Amygdala (tissue), 56 donors: Measurements from ENCODE around the gene PARL.
"Not testable (repeated sequence)": the region's sequence is repeated elsewhere in the genome, so short reads cannot be mapped to it uniquely, and the experiment has no call there.

Experiments
- DNase-seq, 56 donors: peaks; one replicate each; lab custom pipeline; 2025; lab: John Stamatoyannopoulos, UW

The PARL gene

DNA sequence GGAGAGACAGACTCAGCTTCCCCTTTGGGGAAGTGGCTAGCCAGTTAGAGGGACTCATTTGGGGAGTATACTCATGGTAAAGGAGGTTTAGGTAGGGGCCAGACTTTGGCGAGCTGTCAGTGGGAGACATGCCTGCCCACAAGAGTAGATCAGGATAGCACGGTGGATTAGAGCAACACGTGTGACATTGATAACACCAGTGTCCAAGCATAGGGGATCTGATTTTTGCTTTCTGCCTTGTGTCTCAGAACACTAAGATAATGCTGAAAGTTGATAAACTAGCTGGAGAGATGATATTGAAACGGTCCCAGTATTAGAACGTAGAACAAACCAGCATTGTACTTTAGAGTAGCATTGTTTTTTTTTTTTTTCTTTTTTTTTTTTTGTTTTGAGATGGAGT lies 85.2 kb downstream of the PARL start:
- peak in 3 of 56 donors; percentile 16 to 32 (median 20) for DNase-seq

DNA sequence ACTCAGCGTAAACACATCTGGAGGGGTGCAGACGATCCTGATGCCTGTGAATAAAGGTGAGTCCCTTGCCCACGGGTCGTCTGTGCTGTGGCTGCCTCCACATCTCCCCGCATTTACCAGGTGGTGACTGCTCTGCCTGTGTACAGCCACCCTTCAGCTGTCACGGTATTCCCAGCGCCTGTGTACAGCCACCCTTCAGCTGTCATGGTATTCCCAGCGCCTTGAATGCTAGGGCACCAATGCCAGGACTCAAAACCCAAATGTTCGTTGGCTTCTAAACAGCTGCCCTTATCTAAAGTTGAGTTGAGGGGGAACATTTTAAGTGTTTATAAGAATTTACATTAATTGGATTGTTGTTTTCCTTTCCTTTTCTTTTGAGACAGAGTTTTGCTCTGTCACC lies 86.7 kb downstream of the PARL start:
- DNase-seq = no peak

DNA sequence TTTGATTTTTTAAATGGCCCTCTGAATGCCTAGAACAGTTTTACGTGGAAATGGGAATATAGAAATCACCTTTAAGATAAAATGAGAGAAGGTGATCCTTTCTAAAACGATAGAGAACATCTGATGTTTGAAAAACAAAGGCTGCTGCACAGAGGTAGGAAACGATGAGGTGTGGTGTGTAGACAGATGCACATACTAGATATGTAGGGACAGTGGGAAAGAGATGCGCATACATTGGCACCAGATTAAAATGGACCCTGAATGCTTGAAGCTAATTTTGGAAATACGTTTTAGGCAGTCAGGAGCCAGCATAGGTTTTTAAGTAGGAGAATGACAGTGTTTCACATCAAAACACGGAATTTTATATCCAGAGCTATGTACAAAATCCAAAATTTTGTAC lies 88.3 kb downstream of the PARL start:
- DNase-seq = no peak

DNA sequence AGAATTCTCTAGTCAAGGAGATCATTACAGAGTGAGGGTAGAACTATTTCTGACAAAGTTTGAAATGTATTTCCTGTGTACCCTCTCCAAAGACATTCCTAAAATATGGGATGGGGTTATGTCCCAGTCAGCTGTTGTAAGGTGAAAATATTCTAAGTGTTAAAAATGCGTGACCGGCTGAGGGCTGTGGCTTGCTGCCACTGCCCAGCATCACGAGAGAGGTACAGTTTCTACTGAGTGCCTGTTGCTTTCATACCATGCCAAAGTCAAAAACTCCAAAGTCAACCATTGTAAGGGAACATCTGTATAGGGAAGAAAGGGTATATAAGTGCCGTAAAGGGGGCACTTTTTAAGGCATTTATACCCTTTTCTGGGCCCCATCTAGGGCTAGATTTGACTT lies 90.2 kb downstream of the PARL start:
- no peak for DNase-seq

DNA sequence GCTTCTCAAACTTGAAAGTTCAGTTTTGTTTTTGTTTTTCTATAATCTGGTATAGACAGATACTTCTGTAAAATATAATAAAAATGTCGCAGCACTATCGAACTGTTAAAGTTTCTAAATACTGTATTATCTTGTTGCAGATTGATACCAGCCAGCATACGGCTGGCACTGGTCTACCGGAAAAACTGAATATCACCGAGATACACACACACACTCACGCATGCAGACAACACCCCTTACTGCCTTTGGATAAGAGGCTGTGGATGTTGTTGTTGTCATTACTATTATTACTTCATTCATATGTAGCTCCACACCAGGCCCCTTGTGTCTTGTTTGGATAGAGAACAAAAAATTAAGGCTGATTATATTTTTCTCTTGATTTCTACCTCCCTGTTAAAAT lies 91.7 kb downstream of the PARL start:
- no peak for DNase-seq

DNA sequence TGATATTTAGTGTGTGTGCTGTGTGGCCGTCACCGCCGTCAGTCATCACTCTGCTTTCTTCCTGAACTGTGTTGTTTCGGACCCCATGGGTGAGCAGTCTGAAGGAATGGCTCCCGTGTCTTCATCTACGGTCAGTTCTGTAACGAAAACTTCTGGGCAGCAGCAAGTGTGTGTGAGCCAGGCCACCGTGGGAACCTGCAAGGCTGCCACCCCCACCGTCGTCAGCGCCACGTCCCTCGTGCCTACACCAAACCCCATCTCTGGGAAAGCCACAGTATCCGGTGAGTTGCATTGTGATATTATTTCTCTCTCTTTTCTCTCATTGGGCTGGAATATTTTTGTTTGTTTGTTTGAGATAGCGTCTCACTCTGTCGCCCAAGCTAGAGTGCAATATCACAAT lies 94.0 kb downstream of the PARL start:
- no peak for DNase-seq

DNA sequence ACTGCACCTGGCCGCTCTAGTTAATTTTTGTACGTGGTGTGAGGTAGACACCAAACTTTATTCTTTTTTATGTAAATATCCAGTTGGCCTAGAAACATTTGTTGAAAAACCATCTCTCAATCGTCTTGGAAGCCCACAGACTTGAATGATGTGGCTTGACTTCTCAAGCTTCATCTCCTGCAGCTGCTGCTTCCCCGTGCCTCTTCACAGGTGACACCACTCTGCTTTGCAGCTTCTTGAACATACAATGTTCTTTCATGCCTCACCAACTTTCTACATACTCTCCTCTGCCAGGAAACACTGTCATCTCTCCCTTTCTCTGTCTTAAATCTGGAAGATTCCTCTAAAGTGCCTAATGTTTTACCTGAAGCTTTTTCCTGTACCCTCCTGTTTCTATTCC lies 94.9 kb downstream of the PARL start:
- DNase-seq = no peak

DNA sequence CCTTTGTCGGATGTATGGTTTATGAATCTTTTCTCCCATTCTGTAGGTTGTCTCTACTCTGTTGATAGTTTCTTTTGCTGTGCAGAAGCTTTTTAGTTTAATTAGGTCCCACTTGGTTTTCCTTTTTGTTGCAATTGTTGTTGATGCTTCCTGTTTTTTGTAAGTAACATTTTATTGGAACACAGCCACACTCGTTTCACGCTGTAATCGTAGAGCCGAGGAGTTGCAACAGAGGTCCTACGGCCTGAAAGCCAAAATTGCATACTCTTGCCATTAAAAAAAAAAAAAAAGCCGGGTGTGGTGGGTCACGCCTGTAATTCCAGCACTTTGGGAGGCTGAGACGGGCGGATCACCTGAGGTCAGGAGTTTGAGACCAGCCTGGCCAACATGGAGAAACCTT lies 100.2 kb downstream of the PARL start:
- not testable (repeated sequence) for DNase-seq

DNA sequence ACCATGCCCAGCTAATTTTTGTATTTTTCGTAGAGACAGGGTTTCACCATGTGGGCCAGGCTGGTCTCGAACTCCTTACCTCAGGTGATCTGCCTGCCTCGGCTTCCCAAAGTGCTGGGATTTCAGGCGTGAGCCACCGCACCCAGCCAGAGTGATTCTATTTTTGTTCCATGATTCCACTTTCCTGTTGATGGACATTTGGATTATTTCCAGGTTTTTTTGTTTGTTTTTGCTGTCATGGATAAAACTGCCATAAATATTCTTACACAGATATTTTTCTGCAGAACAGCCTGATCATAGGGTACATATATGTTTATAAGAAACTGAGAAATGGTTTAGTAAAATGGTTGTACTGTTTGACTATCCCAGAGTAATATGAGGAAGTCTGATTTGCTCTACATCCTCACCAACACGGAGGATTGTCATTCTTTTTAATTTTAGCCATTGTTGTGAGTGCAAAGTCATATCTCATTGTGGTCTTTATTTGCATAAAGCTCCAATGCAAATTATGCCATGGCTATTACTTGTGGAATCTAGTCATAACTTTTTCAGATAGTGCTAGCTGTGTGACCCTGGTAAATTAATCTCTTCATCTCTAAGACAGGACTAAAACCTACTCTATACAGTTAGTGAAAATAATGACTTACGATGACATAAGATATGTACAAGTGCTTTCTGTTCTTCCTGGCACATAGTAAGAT lies 102.0 kb downstream of the PARL start:
- no peak for DNase-seq

DNA sequence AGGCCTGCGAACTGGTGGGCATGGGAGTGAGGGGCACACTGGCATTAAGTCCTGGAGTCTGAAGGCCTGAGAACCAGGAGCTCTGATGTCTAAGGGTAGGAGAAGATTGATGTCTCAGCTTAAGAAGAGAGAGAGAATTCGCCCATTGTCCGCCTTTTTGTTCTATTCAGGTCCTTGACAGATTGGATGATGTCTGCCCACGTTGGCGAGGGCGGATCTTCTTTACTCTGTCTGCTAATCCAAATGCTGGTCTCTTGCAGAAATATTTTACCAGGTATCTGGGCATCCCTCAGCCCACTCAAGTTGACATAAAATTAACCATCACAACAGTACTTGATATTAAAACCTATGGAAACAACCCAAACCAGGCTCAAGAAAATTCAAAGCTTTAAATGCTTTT lies 103.4 kb downstream of the PARL start:
- peak in 12 of 56 donors; percentile 14 to 52 (median 30) for DNase-seq

DNA sequence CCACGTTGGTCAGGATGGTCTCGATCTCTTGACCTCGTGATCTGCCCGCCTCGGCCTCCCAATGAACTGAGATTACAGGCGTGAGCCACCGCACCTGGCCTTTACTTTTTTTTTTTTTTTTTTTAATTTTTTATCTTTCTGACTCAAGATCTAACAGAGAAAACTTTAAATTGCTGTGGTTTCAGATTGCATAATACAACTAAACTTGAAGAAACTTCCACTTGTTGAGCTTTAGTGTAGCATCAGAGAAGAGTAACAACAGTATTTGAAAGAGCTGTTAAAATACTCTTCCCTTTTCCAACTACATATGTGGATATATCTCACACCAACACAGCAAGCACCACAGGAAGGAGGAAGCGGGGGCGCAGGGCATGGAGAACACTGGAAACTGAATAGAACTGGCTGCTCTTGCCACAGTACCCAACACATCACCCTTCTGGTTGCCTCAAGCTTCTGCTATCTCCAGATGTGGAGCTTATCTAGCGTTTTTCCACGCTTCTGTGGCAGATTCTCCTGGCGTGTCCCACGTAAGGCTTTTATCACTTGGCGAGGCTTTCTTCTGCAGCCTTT lies 104.7 kb downstream of the PARL start:
- DNase-seq = peak in 1 of 56 donors; percentile 3
